Measurements from ENCODE around the gene ZNF784.

- no peak for TF ChIP-seq CTCF (IDR thresholded peaks at IDR 0.05; ENCODE audit: poor library complexity)
- no peak for TF ChIP-seq EZH2 (IDR thresholded peaks at IDR 0.05; ENCODE audit: borderline replicate concordance)
Observed at GRCh38 chr19:55648585-55649267, 24.4 kb upstream of the ZNF784 start.
